ENCODE data around the gene EYA2.

DNA sequence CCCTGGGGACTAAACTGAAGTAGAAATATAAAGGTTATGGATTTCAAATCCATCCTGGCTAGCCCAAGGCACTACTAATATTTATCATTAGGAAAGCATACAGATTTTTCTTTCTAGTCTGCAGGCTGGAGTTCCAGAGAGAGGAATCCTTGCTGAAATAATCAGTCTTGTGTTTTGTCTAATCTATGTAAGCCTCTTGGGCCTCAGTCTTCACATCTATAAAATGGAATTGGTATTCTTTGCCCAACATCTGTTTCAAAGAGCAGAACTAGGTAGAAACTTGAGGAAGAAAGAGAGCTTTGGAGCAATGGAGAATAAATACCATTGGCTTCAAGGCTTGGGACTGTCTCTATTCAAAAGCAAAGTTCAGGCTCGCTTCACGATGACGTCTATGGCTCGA, 249.8 kb downstream of the EYA2 start:
- TF ChIP-seq, protein P1, sequence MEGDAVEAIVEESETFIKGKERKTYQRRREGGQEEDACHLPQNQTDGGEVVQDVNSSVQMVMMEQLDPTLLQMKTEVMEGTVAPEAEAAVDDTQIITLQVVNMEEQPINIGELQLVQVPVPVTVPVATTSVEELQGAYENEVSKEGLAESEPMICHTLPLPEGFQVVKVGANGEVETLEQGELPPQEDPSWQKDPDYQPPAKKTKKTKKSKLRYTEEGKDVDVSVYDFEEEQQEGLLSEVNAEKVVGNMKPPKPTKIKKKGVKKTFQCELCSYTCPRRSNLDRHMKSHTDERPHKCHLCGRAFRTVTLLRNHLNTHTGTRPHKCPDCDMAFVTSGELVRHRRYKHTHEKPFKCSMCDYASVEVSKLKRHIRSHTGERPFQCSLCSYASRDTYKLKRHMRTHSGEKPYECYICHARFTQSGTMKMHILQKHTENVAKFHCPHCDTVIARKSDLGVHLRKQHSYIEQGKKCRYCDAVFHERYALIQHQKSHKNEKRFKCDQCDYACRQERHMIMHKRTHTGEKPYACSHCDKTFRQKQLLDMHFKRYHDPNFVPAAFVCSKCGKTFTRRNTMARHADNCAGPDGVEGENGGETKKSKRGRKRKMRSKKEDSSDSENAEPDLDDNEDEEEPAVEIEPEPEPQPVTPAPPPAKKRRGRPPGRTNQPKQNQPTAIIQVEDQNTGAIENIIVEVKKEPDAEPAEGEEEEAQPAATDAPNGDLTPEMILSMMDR (conservative IDR thresholded peaks at IDR 0.05; ENCODE audit: low read length): no peak
- no peak for TF ChIP-seq EZH2phosphoT487 (IDR thresholded peaks at IDR 0.05; ENCODE audit: borderline replicate concordance)

Measured in Loucy (cell line).